GM12874 (cell line): ENCODE data around the gene HLA-DQA2.
A peak's percentile ranks its signal among the peaks of the same experiment; 100 is the strongest.

Source experiments
- TF ChIP-seq, protein P1 (sequence below): IDR thresholded peaks from 2 replicates; pipeline ENCODE4 v1.5.1; 2011; ENCODE audit warnings: low read depth, mild to moderate bottlenecking, control low read depth, low read length, moderate library complexity; ENCODE audit not compliant: insufficient read depth

HLA-DQA2 gene

GRCh38 chr6:32785781-32786533, 44.8 kb downstream of the HLA-DQA2 start:
- TF ChIP-seq, protein P1, sequence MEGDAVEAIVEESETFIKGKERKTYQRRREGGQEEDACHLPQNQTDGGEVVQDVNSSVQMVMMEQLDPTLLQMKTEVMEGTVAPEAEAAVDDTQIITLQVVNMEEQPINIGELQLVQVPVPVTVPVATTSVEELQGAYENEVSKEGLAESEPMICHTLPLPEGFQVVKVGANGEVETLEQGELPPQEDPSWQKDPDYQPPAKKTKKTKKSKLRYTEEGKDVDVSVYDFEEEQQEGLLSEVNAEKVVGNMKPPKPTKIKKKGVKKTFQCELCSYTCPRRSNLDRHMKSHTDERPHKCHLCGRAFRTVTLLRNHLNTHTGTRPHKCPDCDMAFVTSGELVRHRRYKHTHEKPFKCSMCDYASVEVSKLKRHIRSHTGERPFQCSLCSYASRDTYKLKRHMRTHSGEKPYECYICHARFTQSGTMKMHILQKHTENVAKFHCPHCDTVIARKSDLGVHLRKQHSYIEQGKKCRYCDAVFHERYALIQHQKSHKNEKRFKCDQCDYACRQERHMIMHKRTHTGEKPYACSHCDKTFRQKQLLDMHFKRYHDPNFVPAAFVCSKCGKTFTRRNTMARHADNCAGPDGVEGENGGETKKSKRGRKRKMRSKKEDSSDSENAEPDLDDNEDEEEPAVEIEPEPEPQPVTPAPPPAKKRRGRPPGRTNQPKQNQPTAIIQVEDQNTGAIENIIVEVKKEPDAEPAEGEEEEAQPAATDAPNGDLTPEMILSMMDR: peak; percentile 57

DNA sequence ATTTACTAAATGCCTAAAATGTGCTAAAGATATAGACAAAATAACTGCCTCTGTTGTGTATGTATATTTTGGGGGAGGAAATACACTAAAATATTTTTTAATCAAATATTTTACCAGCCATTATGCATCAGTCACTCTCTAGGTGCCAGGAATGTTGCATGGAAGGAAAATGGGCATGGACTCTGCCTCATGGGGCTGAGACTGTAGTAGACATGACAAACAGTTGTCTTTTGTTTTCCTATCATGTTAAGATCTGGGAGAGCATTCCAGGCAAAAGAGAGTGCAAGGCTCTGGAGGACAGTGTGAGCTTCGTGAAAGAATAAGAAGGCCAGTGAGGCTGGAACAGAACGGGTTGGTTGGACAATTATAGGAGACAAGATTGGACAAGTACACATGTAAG, 49.1 kb downstream of the HLA-DQA2 start:
- TF ChIP-seq, protein P1: no peak

- TF ChIP-seq, protein P1: no peak
Measured at GRCh38 chr6:32792901-32793435, 51.8 kb downstream of the HLA-DQA2 start.

- TF ChIP-seq, protein P1: no peak
Measured at GRCh38 chr6:32794510-32794909, 53.3 kb downstream of the HLA-DQA2 start.
